H1 (cell line): ENCODE measurements around the gene APP. TPM values are rescaled to one million over a fixed set of nuclear protein-coding genes. Genes with fewer than 3 reads are reported as not detected.

Experiments
- BCL11A ChIP-seq, 2 experiments: IDR thresholded peaks; one replicate each; pipeline ENCODE4 v1.6.1; 2011; ENCODE audit warnings: low read depth in 2 of 2, low read length in 2 of 2, mild to moderate bottlenecking in 2 of 2
- CBX8 ChIP-seq: fragments of 300-800, 300-1000 bp; sonication (generic); IDR thresholded peaks from 2 replicates; pipeline ENCODE4 v1.7.1; 2016; ENCODE audit warnings: low read depth, low read length, borderline replicate concordance
- EP300 ChIP-seq, 2 experiments: IDR thresholded peaks; 1 replicate in 1 of 2; 2 replicates in 1 of 2; pipeline ENCODE4 v1.6.1; 2011 to 2012; ENCODE audit warnings: low read depth in 2 of 2, low read length in 2 of 2, mild to moderate bottlenecking in 2 of 2, borderline replicate concordance in 1 of 2, inconsistent platforms in 1 of 2, moderate library complexity in 1 of 2
- EZH2 ChIP-seq: fragments of 200-600 bp; sonication (generic); IDR thresholded peaks from 2 replicates; pipeline ENCODE4 v1.7.1; 2012; ENCODE audit warnings: low read depth, mild to moderate bottlenecking, moderate library complexity, low read length, inconsistent platforms; ENCODE audit not compliant: severe bottlenecking
- GTF2F1 ChIP-seq: IDR thresholded peaks from 2 replicates; pipeline ENCODE4 v1.6.1; 2012; ENCODE audit warnings: low read depth, low read length, improper control_type of control experiment, borderline replicate concordance
- JUN ChIP-seq: IDR thresholded peaks from 2 replicates; pipeline ENCODE4 v1.6.1; 2011; ENCODE audit warnings: low read depth, mild to moderate bottlenecking, improper control_type of control experiment, low read length
- KDM4A ChIP-seq: IDR thresholded peaks from one replicate; pipeline ENCODE4 v1.7.1; 2012; ENCODE audit warnings: low read depth, mild to moderate bottlenecking, moderate library complexity, low read length, inconsistent platforms; ENCODE audit not compliant: severe bottlenecking
- RAD21 ChIP-seq, 2 experiments: IDR thresholded peaks in 1 of 2; conservative IDR thresholded peaks in 1 of 2; 2 replicates each; pipeline ENCODE4 v1.6.1; 2011; ENCODE audit warnings: low read depth in 2 of 2, low read length in 2 of 2, improper control_type of control experiment in 1 of 2, inconsistent platforms in 1 of 2, mild to moderate bottlenecking in 1 of 2, moderate library complexity in 1 of 2
- RBBP5 ChIP-seq: IDR thresholded peaks from 2 replicates; pipeline ENCODE4 v1.7.1; 2012; ENCODE audit warnings: low read depth, mild to moderate bottlenecking, inconsistent platforms, low read length, moderate library complexity, borderline replicate concordance
- RFX5 ChIP-seq: IDR thresholded peaks from 2 replicates; pipeline ENCODE4 v1.6.1; 2011; ENCODE audit warnings: low read depth, low read length, improper control_type of control experiment, borderline replicate concordance
- SIRT6 ChIP-seq: IDR thresholded peaks from one replicate; pipeline ENCODE4 v1.7.1; 2012; ENCODE audit warnings: low read length, inconsistent platforms
- SRF ChIP-seq: IDR thresholded peaks from 2 replicates; pipeline ENCODE4 v1.6.1; 2011; ENCODE audit warnings: mild to moderate bottlenecking, low read depth, low read length, moderate library complexity
- TCF12 ChIP-seq: IDR thresholded peaks from 2 replicates; pipeline ENCODE4 v1.6.1; 2011; ENCODE audit warnings: low read depth, mild to moderate bottlenecking, low read length
- ZNF274 ChIP-seq: IDR thresholded peaks from 2 replicates; pipeline ENCODE4 v1.7.0; 2012; ENCODE audit warnings: low read length, borderline replicate concordance; ENCODE audit errors: extremely low read depth
- polyA plus RNA-seq, 7 experiments: library from polyadenylated mRNA; depleted of rRNA in 3 of 7; stranded (reverse) in 5 of 7; unstranded in 2 of 7; fragments of >200 nt in 5 of 7; fragments of 200-250 nt in 2 of 7; gene quantifications; 1 replicate in 5 of 7; 2 replicates in 1 of 7; 4 replicates in 1 of 7; pipeline versions ENCODE4 v1.2.1 to v1.2.3, GENCODE V29; 2011 to 2013; ENCODE audit warnings: missing spikeins in 2 of 7, mixed read lengths in 2 of 7
- total RNA-seq: library from RNA; stranded (reverse); fragmentation: NEBNext Ultra II Directional; extraction: Animal tissue kit (Norgen Biotek cat#: 25700); gene quantifications from 2 replicates; pipeline ENCODE4 v1.2.1, GENCODE V29; 2021
- TF ChIP-seq, protein P1 (sequence below): IDR thresholded peaks from 2 replicates; pipeline ENCODE4 v1.6.1; 2012; ENCODE audit warnings: inconsistent platforms
- TF ChIP-seq, protein P2 (sequence below): IDR thresholded peaks from 2 replicates; pipeline ENCODE4 v1.6.1; 2011; ENCODE audit warnings: low read depth, mild to moderate bottlenecking, low read length; ENCODE audit not compliant: insufficient read depth
- TF ChIP-seq, protein P3 (sequence below), 3 experiments: IDR thresholded peaks; 1 replicate in 2 of 3; 2 replicates in 1 of 3; pipeline versions ENCODE4 v1.5.1 to v1.6.1; 2011; ENCODE audit warnings: low read length in 3 of 3, mild to moderate bottlenecking in 3 of 3, inconsistent platforms in 2 of 3, low read depth in 1 of 3, moderate library complexity in 1 of 3; ENCODE audit not compliant: insufficient read depth in 1 of 3; ENCODE audit errors: control extremely low read depth in 1 of 3
- TF ChIP-seq, protein P4 (sequence below): IDR thresholded peaks from 2 replicates; pipeline ENCODE4 v1.6.1; 2011; ENCODE audit warnings: low read length, improper control_type of control experiment

APP gene
- total and polyA plus RNA-seq, 2 of the 8 experiments (the other 6 are each of a cell fraction or from before 2014, with no cell fraction given), result 375 to 551 TPM

DNA sequence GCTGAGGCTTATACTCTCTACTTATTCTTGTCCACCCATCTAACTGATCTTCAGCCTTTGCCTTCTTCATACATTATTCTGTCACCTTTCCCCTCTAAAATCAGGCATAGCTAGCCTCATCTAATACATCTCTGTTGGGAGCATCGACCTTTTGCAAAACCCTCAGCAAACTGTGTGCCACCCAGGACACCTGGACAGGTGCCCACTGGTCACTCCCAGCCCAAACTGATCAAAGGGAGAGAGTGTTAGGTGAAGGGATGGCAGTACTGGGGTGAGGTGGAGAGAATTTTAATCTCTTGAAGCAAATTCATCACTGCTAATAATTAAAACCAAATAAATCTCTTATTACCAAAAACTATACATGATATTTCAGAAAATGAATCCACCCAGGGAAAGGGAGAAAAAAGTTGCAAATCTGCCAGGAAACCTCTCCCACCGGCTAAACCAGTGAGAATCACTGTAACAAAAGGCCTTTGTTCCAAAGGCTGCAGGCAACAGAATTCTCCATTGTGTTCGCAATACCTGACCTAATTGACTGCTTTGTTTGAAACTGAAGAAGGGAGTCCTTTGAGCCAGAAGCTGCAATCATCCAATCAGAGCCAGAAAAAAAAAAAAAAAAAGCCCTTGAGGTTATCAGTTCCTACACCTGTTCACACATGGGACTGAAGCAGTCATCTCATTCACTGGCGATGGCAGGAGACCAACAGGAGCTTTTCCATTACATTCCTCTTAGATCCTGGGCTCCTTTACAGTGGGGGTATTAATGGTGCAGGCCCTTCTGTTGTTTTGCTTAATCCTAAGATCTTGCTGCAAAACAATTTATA lies 172.6 kb downstream of the APP start (continued):
- no peak for TF ChIP-seq RAD21 (IDR thresholded peaks at IDR 0.05 in 1 of 2, conservative IDR thresholded peaks at IDR 0.05 in 1 of 2; ENCODE audit: low read depth in 2 of 2, low read length in 2 of 2)
- TF ChIP-seq, protein P1, sequence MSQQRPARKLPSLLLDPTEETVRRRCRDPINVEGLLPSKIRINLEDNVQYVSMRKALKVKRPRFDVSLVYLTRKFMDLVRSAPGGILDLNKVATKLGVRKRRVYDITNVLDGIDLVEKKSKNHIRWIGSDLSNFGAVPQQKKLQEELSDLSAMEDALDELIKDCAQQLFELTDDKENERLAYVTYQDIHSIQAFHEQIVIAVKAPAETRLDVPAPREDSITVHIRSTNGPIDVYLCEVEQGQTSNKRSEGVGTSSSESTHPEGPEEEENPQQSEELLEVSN, result no peak
- no peak for TF ChIP-seq RBBP5
- no peak for TF ChIP-seq JUN
- no peak for TF ChIP-seq EZH2
- TF ChIP-seq SIRT6, result no peak
- no peak for TF ChIP-seq RFX5
- peak; percentile 3 to 5 for TF ChIP-seq BCL11A (IDR thresholded peaks at IDR 0.05; ENCODE audit: low read depth in 2 of 2, low read length in 2 of 2)
- TF ChIP-seq, protein P2, sequence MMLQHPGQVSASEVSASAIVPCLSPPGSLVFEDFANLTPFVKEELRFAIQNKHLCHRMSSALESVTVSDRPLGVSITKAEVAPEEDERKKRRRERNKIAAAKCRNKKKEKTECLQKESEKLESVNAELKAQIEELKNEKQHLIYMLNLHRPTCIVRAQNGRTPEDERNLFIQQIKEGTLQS, result no peak
- TF ChIP-seq TCF12, result peak; percentile 96
- TF ChIP-seq, protein P3, sequence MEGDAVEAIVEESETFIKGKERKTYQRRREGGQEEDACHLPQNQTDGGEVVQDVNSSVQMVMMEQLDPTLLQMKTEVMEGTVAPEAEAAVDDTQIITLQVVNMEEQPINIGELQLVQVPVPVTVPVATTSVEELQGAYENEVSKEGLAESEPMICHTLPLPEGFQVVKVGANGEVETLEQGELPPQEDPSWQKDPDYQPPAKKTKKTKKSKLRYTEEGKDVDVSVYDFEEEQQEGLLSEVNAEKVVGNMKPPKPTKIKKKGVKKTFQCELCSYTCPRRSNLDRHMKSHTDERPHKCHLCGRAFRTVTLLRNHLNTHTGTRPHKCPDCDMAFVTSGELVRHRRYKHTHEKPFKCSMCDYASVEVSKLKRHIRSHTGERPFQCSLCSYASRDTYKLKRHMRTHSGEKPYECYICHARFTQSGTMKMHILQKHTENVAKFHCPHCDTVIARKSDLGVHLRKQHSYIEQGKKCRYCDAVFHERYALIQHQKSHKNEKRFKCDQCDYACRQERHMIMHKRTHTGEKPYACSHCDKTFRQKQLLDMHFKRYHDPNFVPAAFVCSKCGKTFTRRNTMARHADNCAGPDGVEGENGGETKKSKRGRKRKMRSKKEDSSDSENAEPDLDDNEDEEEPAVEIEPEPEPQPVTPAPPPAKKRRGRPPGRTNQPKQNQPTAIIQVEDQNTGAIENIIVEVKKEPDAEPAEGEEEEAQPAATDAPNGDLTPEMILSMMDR (IDR thresholded peaks at IDR 0.05; ENCODE audit: control extremely low read depth in 1 of 3, insufficient read depth in 1 of 3, low read depth in 1 of 3, low read length in 3 of 3), result no peak
- no peak for TF ChIP-seq CBX8
- no peak for TF ChIP-seq SRF
- peak in 1 of 2 experiments; percentile 89; a peak in 1 of 3 replicates for TF ChIP-seq EP300 (IDR thresholded peaks at IDR 0.05; ENCODE audit: borderline replicate concordance in 1 of 2, low read depth in 2 of 2, low read length in 2 of 2)
- TF ChIP-seq KDM4A, result no peak
- no peak for TF ChIP-seq GTF2F1
- TF ChIP-seq, protein P4, sequence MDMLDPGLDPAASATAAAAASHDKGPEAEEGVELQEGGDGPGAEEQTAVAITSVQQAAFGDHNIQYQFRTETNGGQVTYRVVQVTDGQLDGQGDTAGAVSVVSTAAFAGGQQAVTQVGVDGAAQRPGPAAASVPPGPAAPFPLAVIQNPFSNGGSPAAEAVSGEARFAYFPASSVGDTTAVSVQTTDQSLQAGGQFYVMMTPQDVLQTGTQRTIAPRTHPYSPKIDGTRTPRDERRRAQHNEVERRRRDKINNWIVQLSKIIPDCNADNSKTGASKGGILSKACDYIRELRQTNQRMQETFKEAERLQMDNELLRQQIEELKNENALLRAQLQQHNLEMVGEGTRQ, result no peak
- no peak for TF ChIP-seq ZNF274
